ENCODE measurements around the gene MYO1B.

The MYO1B gene

GRCh38 chr2:191225690-191226089 is 19.5 kb upstream of the MYO1B start:
- in situ Hi-C loops (cut with MboI; ENCODE audit: low sequenced_read_pairs), result no loop called here

GRCh38 chr2:191226196-191226595 is 19.0 kb upstream of the MYO1B start:
- in situ Hi-C loops (cut with MboI; ENCODE audit: low sequenced_read_pairs), result no loop called here

GRCh38 chr2:191228333-191228732 is 16.9 kb upstream of the MYO1B start:
- in situ Hi-C loops (cut with MboI; ENCODE audit: low sequenced_read_pairs), result no loop called here

GRCh38 chr2:191228861-191229260 is 16.3 kb upstream of the MYO1B start:
- in situ Hi-C loops (cut with MboI; ENCODE audit: low sequenced_read_pairs), result no loop called here

GRCh38 chr2:191230174-191230573 is 15.0 kb upstream of the MYO1B start:
- in situ Hi-C loops (cut with MboI; ENCODE audit: low sequenced_read_pairs), result no loop called here

GRCh38 chr2:191231995-191232394 is 13.2 kb upstream of the MYO1B start:
- in situ Hi-C loops (cut with MboI; ENCODE audit: low sequenced_read_pairs), result no loop called here

GRCh38 chr2:191233533-191233932 is 11.7 kb upstream of the MYO1B start:
- in situ Hi-C loops (cut with MboI; ENCODE audit: low sequenced_read_pairs), result no loop called here

GRCh38 chr2:191234376-191234775 is 10.8 kb upstream of the MYO1B start:
- in situ Hi-C loops (cut with MboI; ENCODE audit: low sequenced_read_pairs), result no loop called here

- in situ Hi-C loops (cut with MboI; ENCODE audit: low sequenced_read_pairs), result no loop called here
Observed at GRCh38 chr2:191240871-191241270, 4.3 kb upstream of the MYO1B start.

- in situ Hi-C loops (cut with MboI; ENCODE audit: low sequenced_read_pairs), result no loop called here
Observed at GRCh38 chr2:191241418-191241817, 3.8 kb upstream of the MYO1B start.

- in situ Hi-C loops (cut with MboI; ENCODE audit: low sequenced_read_pairs), result no loop called here
Observed at GRCh38 chr2:191243154-191243553, 2.0 kb upstream of the MYO1B start.

- in situ Hi-C loops (cut with MboI; ENCODE audit: low sequenced_read_pairs), result no loop called here
Observed at GRCh38 chr2:191244350-191244749, 854 bp upstream of the MYO1B start.

- in situ Hi-C loops (cut with MboI; ENCODE audit: low sequenced_read_pairs), result no loop called here
Observed at GRCh38 chr2:191245869-191246531, 796 bp downstream of the MYO1B start.

GRCh38 chr2:191246820-191247380 is 1.7 kb downstream of the MYO1B start:
- in situ Hi-C loops (cut with MboI; ENCODE audit: low sequenced_read_pairs), result no loop called here

- in situ Hi-C loops (cut with MboI; ENCODE audit: low sequenced_read_pairs), result no loop called here
Observed at GRCh38 chr2:191247381-191248057, 2.3 kb downstream of the MYO1B start.

- in situ Hi-C loops (cut with MboI; ENCODE audit: low sequenced_read_pairs), result no loop called here
Observed at GRCh38 chr2:191249156-191249813, 4.1 kb downstream of the MYO1B start.

- in situ Hi-C loops (cut with MboI; ENCODE audit: low sequenced_read_pairs), result no loop called here
Observed at GRCh38 chr2:191250400-191250799, 5.2 kb downstream of the MYO1B start.

GRCh38 chr2:191250986-191251385 is 5.8 kb downstream of the MYO1B start:
- in situ Hi-C loops (cut with MboI; ENCODE audit: low sequenced_read_pairs), result no loop called here

GRCh38 chr2:191252699-191253098 is 7.5 kb downstream of the MYO1B start:
- in situ Hi-C loops (cut with MboI; ENCODE audit: low sequenced_read_pairs), result no loop called here

- in situ Hi-C loops (cut with MboI; ENCODE audit: low sequenced_read_pairs), result no loop called here
Observed at GRCh38 chr2:191253476-191253875, 8.3 kb downstream of the MYO1B start.

- in situ Hi-C loops (cut with MboI; ENCODE audit: low sequenced_read_pairs), result no loop called here
Observed at GRCh38 chr2:191255271-191255670, 10.1 kb downstream of the MYO1B start.

- in situ Hi-C loops (cut with MboI; ENCODE audit: low sequenced_read_pairs), result no loop called here
Observed at GRCh38 chr2:191255756-191256312, 10.6 kb downstream of the MYO1B start.
